ENCODE measurements around the gene POLRMT. TPM values are rescaled to one million over a fixed set of nuclear protein-coding genes. Genes with fewer than 3 reads are reported as not detected.

Gene POLRMT
- total and polyA plus RNA-seq, 2 donors (not counting 1 experiment from before 2014, with no cell fraction given) = 7.3 to 21.5 TPM

- H2AFZ ChIP-seq (ENCODE audit: low read length) = no peak overlapping the region
- H3K36me3 ChIP-seq (ENCODE audit: control insufficient read depth, insufficient read depth, low read length) = peaks cover 24% of the 10 kb centered on the region
Observed at GRCh38 chr19:645912-646778, 12.8 kb upstream of the POLRMT start.

DNA sequence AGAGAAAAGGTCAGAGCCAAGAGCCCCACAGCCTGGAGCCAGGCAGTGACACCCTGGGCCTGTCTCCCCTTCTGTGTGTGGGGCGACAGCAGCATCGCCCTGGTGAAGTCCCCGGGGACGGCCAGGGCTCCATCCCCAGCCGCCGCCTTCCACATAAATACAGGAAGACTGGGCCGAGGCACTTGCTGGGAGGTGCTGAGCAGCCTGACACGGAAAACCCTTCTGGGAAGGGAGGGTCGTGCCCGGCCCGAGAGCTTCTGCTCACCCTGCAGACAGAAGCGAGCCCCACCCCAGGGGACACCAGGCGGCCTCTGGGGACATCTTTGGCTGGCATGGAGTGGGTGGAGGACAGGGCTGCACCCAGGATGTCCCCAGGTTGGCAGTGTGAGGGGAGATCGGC lies 11.5 kb upstream of the POLRMT start:
- H3K9me3 ChIP-seq (ENCODE audit: control insufficient read depth, insufficient read depth, low read depth, low read length) = no peaks in the 10 kb centered on the region
- TF ChIP-seq EZH2 (IDR thresholded peaks at IDR 0.05; ENCODE audit: low read length, missing control alignments) (no peak), CTCF (conservative IDR thresholded peaks at IDR 0.05 in 1 of 2, IDR thresholded peaks at IDR 0.05 in 1 of 2; ENCODE audit: low read depth in 1 of 2, low read length in 2 of 2) (no peak)
- no peak overlapping the region for H3K4me3 ChIP-seq (replicated peaks in 1 of 4; ENCODE audit: control extremely low read depth in 1 of 4, insufficient read depth in 1 of 4, low read depth in 3 of 4, low read length in 4 of 4)
- H3K79me2 ChIP-seq (ENCODE audit: control insufficient read depth, insufficient read depth, low read length) = no peaks in the 10 kb centered on the region
- H3K27ac ChIP-seq (ENCODE audit: insufficient read depth, low read length) = no peak overlapping the region
- H3K36me3 ChIP-seq (ENCODE audit: control insufficient read depth, insufficient read depth, low read length) = peaks cover 18% of the 10 kb centered on the region
- no peak overlapping the region for H3K4me2 ChIP-seq (ENCODE audit: extremely low read depth, insufficient read depth, low read length)
- H3K9ac ChIP-seq (ENCODE audit: insufficient read depth, low read length) = no peak overlapping the region
- no peaks in the 10 kb centered on the region for H3K4me1 ChIP-seq (ENCODE audit: control insufficient read depth, extremely low read depth, insufficient read depth, low read length)
- H4K20me1 ChIP-seq (ENCODE audit: control insufficient read depth, extremely low read depth, insufficient read depth, low read length) = no peaks in the 10 kb centered on the region
- no peaks in the 10 kb centered on the region for H3K27me3 ChIP-seq (ENCODE audit: control insufficient read depth, insufficient read depth, low read length)
- DNase-seq (ENCODE audit: low read depth in 2 of 2) = no peak
- no peak overlapping the region for H2AFZ ChIP-seq (ENCODE audit: low read length)

More at GRCh38 chr19:645912-646778, 12.8 kb upstream of the POLRMT start:
- Histone ChIP-seq H3K27ac (ENCODE audit: insufficient read depth, low read length) (no peak overlapping the region), H3K9me3 (ENCODE audit: control insufficient read depth, insufficient read depth, low read depth, low read length) (no peaks in the 10 kb centered on the region), H3K79me2 (ENCODE audit: control insufficient read depth, insufficient read depth, low read length) (peaks cover under 1% of the 10 kb centered on the region), H3K4me1 (ENCODE audit: control insufficient read depth, extremely low read depth, insufficient read depth, low read length) (no peaks in the 10 kb centered on the region), H3K4me2 (ENCODE audit: extremely low read depth, insufficient read depth, low read length) (no peak overlapping the region), H3K27me3 (ENCODE audit: control insufficient read depth, insufficient read depth, low read length) (no peaks in the 10 kb centered on the region), H3K9ac (ENCODE audit: insufficient read depth, low read length) (no peak overlapping the region), H4K20me1 (ENCODE audit: control insufficient read depth, extremely low read depth, insufficient read depth, low read length) (no peaks in the 10 kb centered on the region), H3K4me3 (replicated peaks in 1 of 4; ENCODE audit: control extremely low read depth in 1 of 4, insufficient read depth in 1 of 4, low read depth in 3 of 4, low read length in 4 of 4) (no peak overlapping the region)
- no peak for DNase-seq (ENCODE audit: low read depth in 2 of 2)
- TF ChIP-seq EZH2 (IDR thresholded peaks at IDR 0.05; ENCODE audit: low read length, missing control alignments) (no peak), CTCF (conservative IDR thresholded peaks at IDR 0.05 in 1 of 2, IDR thresholded peaks at IDR 0.05 in 1 of 2; ENCODE audit: low read depth in 1 of 2, low read length in 2 of 2) (no peak)

GRCh38 chr19:644363-644762 lies 11.0 kb upstream of the POLRMT start:
- H3K27ac ChIP-seq (ENCODE audit: insufficient read depth, low read length) = no peak overlapping the region
- H3K36me3 ChIP-seq (ENCODE audit: control insufficient read depth, insufficient read depth, low read length) = peaks cover 16% of the 10 kb centered on the region
- H4K20me1 ChIP-seq (ENCODE audit: control insufficient read depth, extremely low read depth, insufficient read depth, low read length) = no peaks in the 10 kb centered on the region
- peaks cover under 1% of the 10 kb centered on the region for H3K4me1 ChIP-seq (ENCODE audit: control insufficient read depth, extremely low read depth, insufficient read depth, low read length)
- H3K27me3 ChIP-seq (ENCODE audit: control insufficient read depth, insufficient read depth, low read length) = no peaks in the 10 kb centered on the region
- no peaks in the 10 kb centered on the region for H3K79me2 ChIP-seq (ENCODE audit: control insufficient read depth, insufficient read depth, low read length)
- DNase-seq (ENCODE audit: low read depth in 2 of 2) = no peak
- H3K4me2 ChIP-seq (ENCODE audit: extremely low read depth, insufficient read depth, low read length) = no peak overlapping the region
- H3K4me3 ChIP-seq (replicated peaks in 1 of 4; ENCODE audit: control extremely low read depth in 1 of 4, insufficient read depth in 1 of 4, low read depth in 3 of 4, low read length in 4 of 4) = no peak overlapping the region
- no peaks in the 10 kb centered on the region for H3K9me3 ChIP-seq (ENCODE audit: control insufficient read depth, insufficient read depth, low read depth, low read length)
- no peak overlapping the region for H2AFZ ChIP-seq (ENCODE audit: low read length)
- H3K9ac ChIP-seq (ENCODE audit: insufficient read depth, low read length) = no peak overlapping the region
- TF ChIP-seq EZH2 (IDR thresholded peaks at IDR 0.05; ENCODE audit: low read length, missing control alignments) = no peak
- no peak for TF ChIP-seq CTCF (conservative IDR thresholded peaks at IDR 0.05 in 1 of 2, IDR thresholded peaks at IDR 0.05 in 1 of 2; ENCODE audit: low read depth in 1 of 2, low read length in 2 of 2)
